GM12878 (cell line): ENCODE results near the gene PAM. TPM values are rescaled to one million over a fixed set of nuclear protein-coding genes. Genes with fewer than 3 reads are reported as not detected.

Experiments used
- ATAC-seq: fragments of 200-7000 bp; cut with Tn5 transposase; 3 replicates; pipeline ENCODE4 v1.9.1; 2020; ENCODE audit warnings: mild to moderate bottlenecking, moderate library complexity
- BruUV-seq: library from RNA; stranded (reverse); fragments of 400-500 nt; replicated peaks from 2 replicates; lab custom pipeline; 2021; lab: Mats Ljungman, UMichigan
- CTCF ChIA-PET: fragments of 300-600 bp; sonication (Branson Sonifier 250); formaldehyde crosslinking; extraction: SDS; loops from one replicate; lab custom pipeline; 2021; ENCODE audit warnings: inconsistent platforms; lab: Yijun Ruan, JAX
- POLR2A ChIA-PET: fragments of 350-600 bp; formaldehyde crosslinking; extraction: SDS; loops from one replicate; lab custom pipeline; 2021; ENCODE audit warnings: inconsistent platforms; lab: Charles Lee
- RAD21 ChIA-PET: fragments of 300-600 bp; sonication (Branson Sonifier 250); formaldehyde crosslinking; loops from one replicate; lab custom pipeline; 2023; ENCODE audit warnings: antibody characterized with exemption; ENCODE audit not compliant: unreplicated experiment; lab: Charles Lee
- SMC1A ChIA-PET: fragments of 300-600 bp; sonication (Branson Sonifier 250); formaldehyde crosslinking; loops from one replicate; lab custom pipeline; 2023; ENCODE audit not compliant: unreplicated experiment, uncharacterized antibody; lab: Charles Lee
- DNase-seq: peaks from one replicate; pipeline ENCODE4 v3.0.0-alpha.2; 2011; ENCODE audit warnings: low read depth, low spot score
- FAIRE-seq: peaks from 3 replicates; lab custom pipeline; 2011; peaks lifted over from hg19 to GRCh38; lab: Jason Lieb, UNC
- H2AFZ ChIP-seq: 2 replicates; pipeline ENCODE4 v1.6.0; 2011; ENCODE audit warnings: low read depth, low read length, control low read depth; ENCODE audit not compliant: control insufficient read depth
- H3K27ac ChIP-seq: 2 replicates; pipeline ENCODE4 v1.5.1; 2011; ENCODE audit warnings: control low read depth; ENCODE audit not compliant: control insufficient read depth, insufficient read depth
- H3K27me3 ChIP-seq, 2 experiments: replicated peaks in 1 of 2; 2 replicates each; pipeline versions ENCODE4 v1.6.0 to v1.6.1; 2011; ENCODE audit warnings: low read length in 1 of 2; ENCODE audit not compliant: control insufficient read depth in 2 of 2, insufficient read depth in 2 of 2
- H3K36me3 ChIP-seq, 2 experiments: 2 replicates each; pipeline ENCODE4 v1.5.1; 2011; ENCODE audit warnings: low read length in 1 of 2; ENCODE audit not compliant: control insufficient read depth in 2 of 2, insufficient read depth in 2 of 2
- H3K4me1 ChIP-seq: 2 replicates; pipeline ENCODE4 v1.6.1; 2011; ENCODE audit warnings: mild to moderate bottlenecking, low read length, moderate library complexity, mixed read lengths; ENCODE audit not compliant: control insufficient read depth, insufficient read depth
- H3K4me2 ChIP-seq: 2 replicates; pipeline ENCODE4 v1.6.0; 2011; ENCODE audit warnings: control low read depth; ENCODE audit not compliant: control insufficient read depth, insufficient read depth
- H3K4me3 ChIP-seq: fragments of 200-600 bp; sonication (generic); 2 replicates; pipeline ENCODE4 v1.5.1; 2016
- H3K79me2 ChIP-seq: 2 replicates; pipeline ENCODE4 v1.6.0; 2011; ENCODE audit warnings: low read length; ENCODE audit not compliant: control insufficient read depth, insufficient read depth
- H3K9ac ChIP-seq: 2 replicates; pipeline ENCODE4 v1.8.0; 2011; ENCODE audit warnings: low read length, control low read depth, mixed read lengths; ENCODE audit not compliant: control insufficient read depth, insufficient read depth
- H3K9me3 ChIP-seq: replicated peaks from 3 replicates; pipeline ENCODE4 v1.5.1; 2011; ENCODE audit warnings: mild to moderate bottlenecking, low read length; ENCODE audit not compliant: control insufficient read depth, insufficient read depth
- H4K20me1 ChIP-seq: 2 replicates; pipeline ENCODE4 v1.6.0; 2011; ENCODE audit not compliant: control insufficient read depth, insufficient read depth
- HCFC1 ChIP-seq: fragments of 150-350 bp; IDR thresholded peaks from 2 replicates; pipeline ENCODE4 v1.6.1; 2014; ENCODE audit warnings: low read length
- MYB ChIP-seq: fragments of 150-350 bp; IDR thresholded peaks from 2 replicates; pipeline ENCODE4 v1.6.1; 2014; ENCODE audit warnings: mild to moderate bottlenecking, low read depth, low read length, borderline replicate concordance
- RAD51 ChIP-seq: fragments of 450-650 bp; IDR thresholded peaks from 2 replicates; pipeline ENCODE4 v1.6.1; 2016; ENCODE audit warnings: moderate library complexity, mild to moderate bottlenecking, inconsistent platforms
- SIX5 ChIP-seq: IDR thresholded peaks from 2 replicates; pipeline ENCODE4 v1.6.1; 2011; ENCODE audit warnings: mild to moderate bottlenecking, low read depth, low read length, moderate library complexity; ENCODE audit not compliant: severe bottlenecking
- SRF ChIP-seq, 2 experiments: IDR thresholded peaks; 2 replicates each; pipeline ENCODE4 v1.6.1; 2011; ENCODE audit warnings: low read depth in 2 of 2, low read length in 2 of 2, mild to moderate bottlenecking in 1 of 2, moderate library complexity in 1 of 2
- YY1 ChIP-seq: IDR thresholded peaks from 2 replicates; pipeline ENCODE4 v1.6.1; 2011; ENCODE audit warnings: low read depth, mild to moderate bottlenecking, low read length
- ZBED1 ChIP-seq: IDR thresholded peaks from 2 replicates; pipeline ENCODE4 v1.6.1; 2016; ENCODE audit warnings: borderline replicate concordance
- WGBS: methylation state at CpG from one replicate; pipeline ENCODE4 v1.1.6; 2016; ENCODE audit warnings: low lambda C conversion rate; ENCODE audit not compliant: insufficient replicate concordance, insufficient coverage; ENCODE audit errors: missing lambda C conversion rate; 5-methylcytosine and 5-hydroxymethylcytosine counted together
- in situ Hi-C: fragments of 300-500 bp; cut with MboI; formaldehyde crosslinking; loops from 9 replicates; pipeline ENCODE4 v1.14.3; 2018; ENCODE audit warnings: mixed read lengths
- intact Hi-C: fragments of 100-400 bp; cut with micrococcal nuclease; formaldehyde crosslinking; loops from one replicate; pipeline ENCODE4 v1.14.2; 2022; ENCODE audit not compliant: unreplicated experiment
- polyA plus RNA-seq, 11 experiments: library from polyadenylated mRNA; depleted of rRNA in 4 of 11; unstranded in 6 of 11; stranded (reverse) in 5 of 11; fragments of >200 nt; fragmentation: Nextera tagmentation in 4 of 11; fragmentation: Illumina TruSeq in 1 of 11; extraction: Ambion mirVana in 4 of 11; extraction: Trizol in 1 of 11; gene quantifications; 1 replicate in 1 of 11; 2 replicates in 10 of 11; pipeline versions ENCODE4 v1.2.1 to v1.2.3, GENCODE V29; 2011 to 2016; ENCODE audit warnings: inconsistent platforms in 2 of 11, missing spikeins in 2 of 11, low read depth in 1 of 11
- total RNA-seq, 4 experiments: library from RNA; depleted of rRNA in 3 of 4; stranded (reverse); fragments of >200 nt in 3 of 4; fragmentation: Illumina TruSeq in 1 of 4; extraction: Trizol in 1 of 4; gene quantifications; 2 replicates each; pipeline versions ENCODE4 v1.2.1 to v1.2.3, GENCODE V29; 2013 to 2021
- TF ChIP-seq, protein P1 (sequence below): fragments of 450-650 bp; IDR thresholded peaks from 2 replicates; pipeline ENCODE4 v1.6.1; 2017; ENCODE audit warnings: mild to moderate bottlenecking, moderate library complexity
- TF ChIP-seq, protein P2 (sequence below): IDR thresholded peaks from 2 replicates; pipeline ENCODE4 v1.6.1; 2012; ENCODE audit warnings: low read depth, low read length, improper control_type of control experiment
- TF ChIP-seq, protein P3 (sequence below): IDR thresholded peaks from 2 replicates; pipeline ENCODE4 v1.6.1; 2011; ENCODE audit warnings: low read depth, mild to moderate bottlenecking, low read length, moderate library complexity, borderline replicate concordance; ENCODE audit errors: extremely low read depth
- TF ChIP-seq, protein P4 (sequence below): fragments of 450-650 bp; IDR thresholded peaks from 2 replicates; pipeline ENCODE4 v1.6.1; 2016; ENCODE audit warnings: mild to moderate bottlenecking
- TF ChIP-seq, protein P5 (sequence below): fragments of 450-650 bp; IDR thresholded peaks from 2 replicates; pipeline ENCODE4 v1.6.1; 2017; ENCODE audit warnings: mild to moderate bottlenecking, low read depth, inconsistent platforms; ENCODE audit not compliant: poor library complexity, severe bottlenecking

PAM gene
- total and polyA plus RNA-seq, 10 of the 15 experiments (the other 5 are each of a cell fraction or from before 2014, with no cell fraction given) = 5.5 to 72.5 (median 15.4) TPM

DNA sequence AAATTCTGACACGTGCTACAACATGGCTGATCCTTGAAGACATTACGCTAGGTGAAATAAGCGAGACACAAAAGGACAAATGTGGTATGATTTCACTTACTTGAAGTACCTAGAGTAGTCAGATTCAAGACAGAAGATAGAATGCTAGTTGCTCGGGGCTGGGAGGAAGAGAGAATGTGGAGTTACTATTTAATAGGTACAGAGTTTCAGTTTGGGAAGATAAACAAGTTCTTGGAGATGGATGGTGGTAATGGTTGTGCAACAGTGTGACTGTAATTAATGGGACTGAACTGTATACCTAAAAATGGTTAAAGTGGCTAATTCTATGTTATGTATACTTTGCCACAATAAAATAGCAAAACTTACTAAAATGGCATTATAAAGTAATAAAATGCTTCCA is 34.4 kb downstream of the PAM start:
- RAD21 ChIA-PET = no interaction called here
- Histone ChIP-seq H3K9me3 (no peaks in the 10 kb centered on the region; the same call in 2 of the 3 replicates), H3K4me2 (no peak overlapping the region), H3K4me1 (no peaks in the 10 kb centered on the region), H4K20me1 (no peaks in the 10 kb centered on the region), H3K9ac (no peak overlapping the region), H2AFZ (no peak overlapping the region), H3K79me2 (peaks cover 1% of the 10 kb centered on the region), H3K27me3 (no peaks in the 10 kb centered on the region), H3K36me3 (no peaks in the 10 kb centered on the region), H3K27ac (no peak overlapping the region), H3K4me3 (no peak overlapping the region)
- no TSS peak for BruUV-seq
- intact Hi-C loops = no loop called here
- in situ Hi-C loops = loop anchor here (10.0 kb wide), 1 partner anchor 345 kb away; no protein-coding TSS in a partner anchor
- ATAC-seq (no peak), FAIRE-seq (no peak), DNase-seq (no peak)
- WGBS = 84% methylated on average over 4 of the region's 4 CpGs
- POLR2A ChIA-PET = no interaction called here
- CTCF ChIA-PET = interaction anchor here (1.0 to 3.9 kb wide), 4 partner anchors 8 to 108 kb away, joined by 3 to 21 read pairs (median 10); no protein-coding TSS in a partner anchor
- SMC1A ChIA-PET = interaction anchor here (1.2 to 1.6 kb wide), 4 partner anchors 9 to 182 kb away, joined by 3 to 5 read pairs (median 4); no protein-coding TSS in a partner anchor
- TF ChIP-seq, protein P1, sequence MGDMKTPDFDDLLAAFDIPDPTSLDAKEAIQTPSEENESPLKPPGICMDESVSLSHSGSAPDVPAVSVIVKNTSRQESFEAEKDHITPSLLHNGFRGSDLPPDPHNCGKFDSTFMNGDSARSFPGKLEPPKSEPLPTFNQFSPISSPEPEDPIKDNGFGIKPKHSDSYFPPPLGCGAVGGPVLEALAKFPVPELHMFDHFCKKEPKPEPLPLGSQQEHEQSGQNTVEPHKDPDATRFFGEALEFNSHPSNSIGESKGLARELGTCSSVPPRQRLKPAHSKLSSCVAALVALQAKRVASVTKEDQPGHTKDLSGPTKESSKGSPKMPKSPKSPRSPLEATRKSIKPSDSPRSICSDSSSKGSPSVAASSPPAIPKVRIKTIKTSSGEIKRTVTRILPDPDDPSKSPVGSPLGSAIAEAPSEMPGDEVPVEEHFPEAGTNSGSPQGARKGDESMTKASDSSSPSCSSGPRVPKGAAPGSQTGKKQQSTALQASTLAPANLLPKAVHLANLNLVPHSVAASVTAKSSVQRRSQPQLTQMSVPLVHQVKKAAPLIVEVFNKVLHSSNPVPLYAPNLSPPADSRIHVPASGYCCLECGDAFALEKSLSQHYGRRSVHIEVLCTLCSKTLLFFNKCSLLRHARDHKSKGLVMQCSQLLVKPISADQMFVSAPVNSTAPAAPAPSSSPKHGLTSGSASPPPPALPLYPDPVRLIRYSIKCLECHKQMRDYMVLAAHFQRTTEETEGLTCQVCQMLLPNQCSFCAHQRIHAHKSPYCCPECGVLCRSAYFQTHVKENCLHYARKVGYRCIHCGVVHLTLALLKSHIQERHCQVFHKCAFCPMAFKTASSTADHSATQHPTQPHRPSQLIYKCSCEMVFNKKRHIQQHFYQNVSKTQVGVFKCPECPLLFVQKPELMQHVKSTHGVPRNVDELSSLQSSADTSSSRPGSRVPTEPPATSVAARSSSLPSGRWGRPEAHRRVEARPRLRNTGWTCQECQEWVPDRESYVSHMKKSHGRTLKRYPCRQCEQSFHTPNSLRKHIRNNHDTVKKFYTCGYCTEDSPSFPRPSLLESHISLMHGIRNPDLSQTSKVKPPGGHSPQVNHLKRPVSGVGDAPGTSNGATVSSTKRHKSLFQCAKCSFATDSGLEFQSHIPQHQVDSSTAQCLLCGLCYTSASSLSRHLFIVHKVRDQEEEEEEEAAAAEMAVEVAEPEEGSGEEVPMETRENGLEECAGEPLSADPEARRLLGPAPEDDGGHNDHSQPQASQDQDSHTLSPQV = no peak
- TF ChIP-seq, protein P2, sequence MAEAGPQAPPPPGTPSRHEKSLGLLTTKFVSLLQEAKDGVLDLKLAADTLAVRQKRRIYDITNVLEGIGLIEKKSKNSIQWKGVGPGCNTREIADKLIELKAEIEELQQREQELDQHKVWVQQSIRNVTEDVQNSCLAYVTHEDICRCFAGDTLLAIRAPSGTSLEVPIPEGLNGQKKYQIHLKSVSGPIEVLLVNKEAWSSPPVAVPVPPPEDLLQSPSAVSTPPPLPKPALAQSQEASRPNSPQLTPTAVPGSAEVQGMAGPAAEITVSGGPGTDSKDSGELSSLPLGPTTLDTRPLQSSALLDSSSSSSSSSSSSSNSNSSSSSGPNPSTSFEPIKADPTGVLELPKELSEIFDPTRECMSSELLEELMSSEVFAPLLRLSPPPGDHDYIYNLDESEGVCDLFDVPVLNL = no peak
- TF ChIP-seq SIX5 (no peak), SRF (IDR thresholded peaks at IDR 0.05; ENCODE audit: low read depth in 2 of 2, low read length in 2 of 2) (no peak), HCFC1 (no peak), RAD51 (no peak), ZBED1 (no peak), MYB (no peak), YY1 (no peak)
- TF ChIP-seq, protein P3, sequence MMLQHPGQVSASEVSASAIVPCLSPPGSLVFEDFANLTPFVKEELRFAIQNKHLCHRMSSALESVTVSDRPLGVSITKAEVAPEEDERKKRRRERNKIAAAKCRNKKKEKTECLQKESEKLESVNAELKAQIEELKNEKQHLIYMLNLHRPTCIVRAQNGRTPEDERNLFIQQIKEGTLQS = no peak
- TF ChIP-seq, protein P4, sequence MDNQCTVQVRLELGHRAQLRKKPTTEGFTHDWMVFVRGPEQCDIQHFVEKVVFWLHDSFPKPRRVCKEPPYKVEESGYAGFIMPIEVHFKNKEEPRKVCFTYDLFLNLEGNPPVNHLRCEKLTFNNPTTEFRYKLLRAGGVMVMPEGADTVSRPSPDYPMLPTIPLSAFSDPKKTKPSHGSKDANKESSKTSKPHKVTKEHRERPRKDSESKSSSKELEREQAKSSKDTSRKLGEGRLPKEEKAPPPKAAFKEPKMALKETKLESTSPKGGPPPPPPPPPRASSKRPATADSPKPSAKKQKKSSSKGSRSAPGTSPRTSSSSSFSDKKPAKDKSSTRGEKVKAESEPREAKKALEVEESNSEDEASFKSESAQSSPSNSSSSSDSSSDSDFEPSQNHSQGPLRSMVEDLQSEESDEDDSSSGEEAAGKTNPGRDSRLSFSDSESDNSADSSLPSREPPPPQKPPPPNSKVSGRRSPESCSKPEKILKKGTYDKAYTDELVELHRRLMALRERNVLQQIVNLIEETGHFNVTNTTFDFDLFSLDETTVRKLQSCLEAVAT = no peak
- TF ChIP-seq, protein P5, sequence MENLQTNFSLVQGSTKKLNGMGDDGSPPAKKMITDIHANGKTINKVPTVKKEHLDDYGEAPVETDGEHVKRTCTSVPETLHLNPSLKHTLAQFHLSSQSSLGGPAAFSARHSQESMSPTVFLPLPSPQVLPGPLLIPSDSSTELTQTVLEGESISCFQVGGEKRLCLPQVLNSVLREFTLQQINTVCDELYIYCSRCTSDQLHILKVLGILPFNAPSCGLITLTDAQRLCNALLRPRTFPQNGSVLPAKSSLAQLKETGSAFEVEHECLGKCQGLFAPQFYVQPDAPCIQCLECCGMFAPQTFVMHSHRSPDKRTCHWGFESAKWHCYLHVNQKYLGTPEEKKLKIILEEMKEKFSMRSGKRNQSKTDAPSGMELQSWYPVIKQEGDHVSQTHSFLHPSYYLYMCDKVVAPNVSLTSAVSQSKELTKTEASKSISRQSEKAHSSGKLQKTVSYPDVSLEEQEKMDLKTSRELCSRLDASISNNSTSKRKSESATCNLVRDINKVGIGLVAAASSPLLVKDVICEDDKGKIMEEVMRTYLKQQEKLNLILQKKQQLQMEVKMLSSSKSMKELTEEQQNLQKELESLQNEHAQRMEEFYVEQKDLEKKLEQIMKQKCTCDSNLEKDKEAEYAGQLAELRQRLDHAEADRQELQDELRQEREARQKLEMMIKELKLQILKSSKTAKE = no peak
